ENCODE results near the gene TTC17. TPM values are rescaled to one million over a fixed set of nuclear protein-coding genes. Genes with fewer than 3 reads are reported as not detected.
A peak's percentile ranks its signal among the peaks of the same experiment; 100 is the strongest.

TTC17 gene
- total and polyA plus RNA-seq, 9 of the 15 experiments (the other 6 are each of a cell fraction or from before 2014, with no cell fraction given): 19.7 to 99.1 (median 53.3) TPM

DNA sequence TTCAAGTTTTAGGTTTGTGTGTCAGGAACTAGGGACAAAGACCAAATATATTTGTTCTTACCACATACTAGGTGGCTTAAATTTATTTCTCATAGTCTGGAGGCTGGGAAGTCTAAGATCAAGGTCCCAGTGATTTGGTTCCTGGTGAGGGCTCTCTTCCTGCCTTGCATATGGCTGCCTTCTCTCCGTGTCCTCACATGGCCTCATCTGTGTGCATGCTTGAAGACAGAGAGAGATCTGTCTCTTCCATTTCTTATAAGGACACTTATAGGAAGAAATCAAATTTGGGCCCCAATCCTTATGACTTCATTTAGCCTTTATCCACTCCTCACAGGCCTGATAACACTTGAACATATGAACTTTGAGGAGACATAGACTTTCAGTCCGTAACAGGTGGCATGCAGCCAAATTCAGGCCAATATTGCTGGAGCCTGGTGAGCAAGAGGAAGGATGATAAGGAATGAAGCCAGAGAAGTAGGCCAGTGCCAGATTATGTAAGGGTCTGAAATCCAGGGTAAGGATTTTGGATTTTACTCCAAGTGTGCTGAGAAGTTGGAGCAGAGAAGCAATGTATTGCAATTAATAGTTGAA is 35.1 kb downstream of the TTC17 start (continued):
- TF ChIP-seq, protein P1, sequence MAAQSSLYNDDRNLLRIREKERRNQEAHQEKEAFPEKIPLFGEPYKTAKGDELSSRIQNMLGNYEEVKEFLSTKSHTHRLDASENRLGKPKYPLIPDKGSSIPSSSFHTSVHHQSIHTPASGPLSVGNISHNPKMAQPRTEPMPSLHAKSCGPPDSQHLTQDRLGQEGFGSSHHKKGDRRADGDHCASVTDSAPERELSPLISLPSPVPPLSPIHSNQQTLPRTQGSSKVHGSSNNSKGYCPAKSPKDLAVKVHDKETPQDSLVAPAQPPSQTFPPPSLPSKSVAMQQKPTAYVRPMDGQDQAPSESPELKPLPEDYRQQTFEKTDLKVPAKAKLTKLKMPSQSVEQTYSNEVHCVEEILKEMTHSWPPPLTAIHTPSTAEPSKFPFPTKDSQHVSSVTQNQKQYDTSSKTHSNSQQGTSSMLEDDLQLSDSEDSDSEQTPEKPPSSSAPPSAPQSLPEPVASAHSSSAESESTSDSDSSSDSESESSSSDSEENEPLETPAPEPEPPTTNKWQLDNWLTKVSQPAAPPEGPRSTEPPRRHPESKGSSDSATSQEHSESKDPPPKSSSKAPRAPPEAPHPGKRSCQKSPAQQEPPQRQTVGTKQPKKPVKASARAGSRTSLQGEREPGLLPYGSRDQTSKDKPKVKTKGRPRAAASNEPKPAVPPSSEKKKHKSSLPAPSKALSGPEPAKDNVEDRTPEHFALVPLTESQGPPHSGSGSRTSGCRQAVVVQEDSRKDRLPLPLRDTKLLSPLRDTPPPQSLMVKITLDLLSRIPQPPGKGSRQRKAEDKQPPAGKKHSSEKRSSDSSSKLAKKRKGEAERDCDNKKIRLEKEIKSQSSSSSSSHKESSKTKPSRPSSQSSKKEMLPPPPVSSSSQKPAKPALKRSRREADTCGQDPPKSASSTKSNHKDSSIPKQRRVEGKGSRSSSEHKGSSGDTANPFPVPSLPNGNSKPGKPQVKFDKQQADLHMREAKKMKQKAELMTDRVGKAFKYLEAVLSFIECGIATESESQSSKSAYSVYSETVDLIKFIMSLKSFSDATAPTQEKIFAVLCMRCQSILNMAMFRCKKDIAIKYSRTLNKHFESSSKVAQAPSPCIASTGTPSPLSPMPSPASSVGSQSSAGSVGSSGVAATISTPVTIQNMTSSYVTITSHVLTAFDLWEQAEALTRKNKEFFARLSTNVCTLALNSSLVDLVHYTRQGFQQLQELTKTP (IDR thresholded peaks at IDR 0.05; ENCODE audit: low read depth in 1 of 2, partially characterized antibody in 2 of 2): no peak
- TF ChIP-seq TFAM (CRISPR knock-in tag; conservative IDR thresholded peaks at IDR 0.05) (no peak), MAZ (CRISPR knock-in tag; conservative IDR thresholded peaks at IDR 0.05 in 1 of 2, IDR thresholded peaks at IDR 0.05 in 1 of 2) (no peak), ZNF584 (CRISPR knock-in tag; IDR thresholded peaks at IDR 0.05; ENCODE audit: low read depth) (0 out of 2 replicates have a peak, but pooled peaks have one; percentile 42)

DNA sequence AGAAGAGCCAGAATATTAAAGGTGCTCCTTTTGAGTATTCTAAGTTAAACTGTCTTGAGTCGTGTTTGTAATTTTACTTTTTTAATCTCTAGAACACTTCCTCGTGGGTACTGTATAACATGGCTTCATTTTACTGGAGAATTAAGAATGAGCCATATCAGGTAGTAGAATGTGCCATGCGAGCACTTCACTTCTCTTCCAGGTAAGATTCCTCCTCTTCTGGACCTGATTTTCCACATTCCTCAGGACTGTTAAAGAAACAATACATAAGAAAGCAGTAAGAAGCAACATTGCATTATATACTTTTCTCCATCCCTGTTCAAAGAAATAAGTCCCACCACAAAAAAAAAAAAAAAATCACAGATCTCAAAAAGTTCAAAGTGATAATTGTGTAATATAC is 37.9 kb downstream of the TTC17 start:
- no peak for ATAC-seq
- Histone ChIP-seq H3K4me3 (no peak overlapping the region), H3K4me2 (ENCODE audit: insufficient read depth, low read length) (no peak overlapping the region), H3K9ac (ENCODE audit: insufficient read depth in 1 of 2, low read depth in 2 of 2, low read length in 2 of 2) (no peak overlapping the region), H3K4me1 (replicated peaks in 1 of 2; ENCODE audit: control insufficient read depth in 2 of 2, insufficient read depth in 2 of 2, low read length in 2 of 2) (peaks cover 0 to 13% of the 10 kb centered on the region in 2 experiments; a peak in 3 of 5 replicates), H3K9me1 (ENCODE audit: control insufficient read depth, insufficient read depth, low read length) (no peaks in the 10 kb centered on the region), H4K20me1 (replicated peaks; ENCODE audit: control insufficient read depth, insufficient read depth, low read length) (no peaks in the 10 kb centered on the region), H3K36me3 (ENCODE audit: control insufficient read depth, insufficient read depth, low read length) (peaks cover 92% of the 10 kb centered on the region), H3K79me2 (ENCODE audit: control insufficient read depth, insufficient read depth, low read length) (no peaks in the 10 kb centered on the region), H3K27me3 (ENCODE audit: control insufficient read depth in 2 of 2, insufficient read depth in 2 of 2, low read length in 2 of 2) (no peaks in the 10 kb centered on the region), H3K27ac (ENCODE audit: extremely low read depth, low read depth, low read length) (no peak overlapping the region), H2AFZ (ENCODE audit: low read depth, low read length) (no peak overlapping the region), H3K9me3 (replicated peaks; ENCODE audit: control insufficient read depth, insufficient read depth, low read depth, low read length) (no peaks in the 10 kb centered on the region)
- no peak for DNase-seq (ENCODE audit: extremely low read depth in 1 of 4, low spot score in 3 of 4)
- ChIA-PET POLR2A (interaction anchor here (0.5 kb wide), 1 partner anchor 1402 kb away, joined by 4 read pairs; no protein-coding TSS in a partner anchor), CTCF (ENCODE audit: low intra/inter-chr PET ratio) (interaction anchor here (0.7 kb wide), 1 partner anchor 11 kb away, joined by 3 read pairs; no protein-coding TSS in a partner anchor)
- BruUV-seq (replicated peaks): no TSS peak
- TF ChIP-seq ZBTB17 (CRISPR knock-in tag; IDR thresholded peaks at IDR 0.05): no peak
- TF ChIP-seq, protein P2, sequence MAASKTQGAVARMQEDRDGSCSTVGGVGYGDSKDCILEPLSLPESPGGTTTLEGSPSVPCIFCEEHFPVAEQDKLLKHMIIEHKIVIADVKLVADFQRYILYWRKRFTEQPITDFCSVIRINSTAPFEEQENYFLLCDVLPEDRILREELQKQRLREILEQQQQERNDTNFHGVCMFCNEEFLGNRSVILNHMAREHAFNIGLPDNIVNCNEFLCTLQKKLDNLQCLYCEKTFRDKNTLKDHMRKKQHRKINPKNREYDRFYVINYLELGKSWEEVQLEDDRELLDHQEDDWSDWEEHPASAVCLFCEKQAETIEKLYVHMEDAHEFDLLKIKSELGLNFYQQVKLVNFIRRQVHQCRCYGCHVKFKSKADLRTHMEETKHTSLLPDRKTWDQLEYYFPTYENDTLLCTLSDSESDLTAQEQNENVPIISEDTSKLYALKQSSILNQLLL (CRISPR knock-in tag; IDR thresholded peaks at IDR 0.05; ENCODE audit: borderline replicate concordance): no peak
- in situ Hi-C loops (cut with MboI): no loop called here
- intact Hi-C loops (cut with micrococcal nuclease): no loop called here
- no peak for FAIRE-seq
- WGBS (ENCODE audit: insufficient coverage, low coverage, missing lambda C conversion rate): 87% methylated on average over 3 of the region's 3 CpGs

All from K562 (cell line).